NT2/D1 (cell line): Measurements from ENCODE around the gene DOCK1.

Experiments
- SUZ12 ChIP-seq: IDR thresholded peaks from 2 replicates; pipeline ENCODE4 v1.6.1; 2011; ENCODE audit not compliant: insufficient read length, insufficient read depth; ENCODE audit errors: extremely low read depth
- YY1 ChIP-seq: IDR thresholded peaks from 2 replicates; pipeline ENCODE4 v1.6.1; 2011; ENCODE audit not compliant: insufficient read length, insufficient read depth
- ZNF274 ChIP-seq: IDR thresholded peaks from 2 replicates; pipeline ENCODE4 v1.6.1; 2011; ENCODE audit warnings: mild to moderate bottlenecking, low read depth, low read length

DNA sequence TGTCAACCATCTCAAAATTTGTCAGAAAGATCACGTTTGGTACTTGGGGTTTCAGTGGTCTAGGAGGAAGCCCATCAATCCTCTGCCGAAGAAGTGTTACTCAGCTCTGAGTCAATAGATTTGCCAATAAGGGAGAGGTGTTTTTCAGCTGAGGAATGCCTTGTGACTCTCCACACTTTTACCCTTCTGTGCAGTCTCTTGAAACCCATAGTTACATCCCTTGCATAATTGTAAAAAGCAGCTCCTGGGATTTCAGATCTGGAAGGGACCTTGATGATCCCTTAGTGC, 243.6 kb downstream of the DOCK1 start:
- TF ChIP-seq YY1, result no peak
- TF ChIP-seq ZNF274, result no peak
- no peak for TF ChIP-seq SUZ12
